Measurements from ENCODE around the gene POLE2.

- no peak for TF ChIP-seq EZH2 (IDR thresholded peaks at IDR 0.05; ENCODE audit: low read depth)
- TF ChIP-seq, protein P1, sequence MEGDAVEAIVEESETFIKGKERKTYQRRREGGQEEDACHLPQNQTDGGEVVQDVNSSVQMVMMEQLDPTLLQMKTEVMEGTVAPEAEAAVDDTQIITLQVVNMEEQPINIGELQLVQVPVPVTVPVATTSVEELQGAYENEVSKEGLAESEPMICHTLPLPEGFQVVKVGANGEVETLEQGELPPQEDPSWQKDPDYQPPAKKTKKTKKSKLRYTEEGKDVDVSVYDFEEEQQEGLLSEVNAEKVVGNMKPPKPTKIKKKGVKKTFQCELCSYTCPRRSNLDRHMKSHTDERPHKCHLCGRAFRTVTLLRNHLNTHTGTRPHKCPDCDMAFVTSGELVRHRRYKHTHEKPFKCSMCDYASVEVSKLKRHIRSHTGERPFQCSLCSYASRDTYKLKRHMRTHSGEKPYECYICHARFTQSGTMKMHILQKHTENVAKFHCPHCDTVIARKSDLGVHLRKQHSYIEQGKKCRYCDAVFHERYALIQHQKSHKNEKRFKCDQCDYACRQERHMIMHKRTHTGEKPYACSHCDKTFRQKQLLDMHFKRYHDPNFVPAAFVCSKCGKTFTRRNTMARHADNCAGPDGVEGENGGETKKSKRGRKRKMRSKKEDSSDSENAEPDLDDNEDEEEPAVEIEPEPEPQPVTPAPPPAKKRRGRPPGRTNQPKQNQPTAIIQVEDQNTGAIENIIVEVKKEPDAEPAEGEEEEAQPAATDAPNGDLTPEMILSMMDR (conservative IDR thresholded peaks at IDR 0.05): no peak
Observed at GRCh38 chr14:49620182-49621113, 67.6 kb downstream of the POLE2 start, which contains the start of the genes MGAT2 and RPL36AL.
